Fibroblast of skin of abdomen (primary cell): ENCODE data around the gene LRRC8C. TPM values are rescaled to one million over a fixed set of nuclear protein-coding genes. Genes with fewer than 3 reads are reported as not detected.
"Not testable (repeated sequence)": the region's sequence is repeated elsewhere in the genome, so short reads cannot be mapped to it uniquely, and the experiment has no call there.

Experiments
- DNase-seq: peaks from one replicate; pipeline ENCODE4 v3.0.0-alpha.2; 2013
- polyA plus RNA-seq, 2 experiments: library from polyadenylated mRNA; unstranded; fragments of 120-200 nt; gene quantifications; one replicate each; pipeline ENCODE4 v1.2.1, GENCODE V29; 2013; ENCODE audit not compliant: insufficient read length in 2 of 2

Gene LRRC8C
- polyA plus RNA-seq (2013, experiment 1 of 2; ENCODE audit: insufficient read length), result 6.4 TPM
- polyA plus RNA-seq (2013, experiment 2 of 2; ENCODE audit: insufficient read length), result 6.1 TPM

GRCh38 chr1:89632657-89633247 lies at the start of gene LRRC8C:
Gene LRRC8C (plus strand): TSS chr1:89633120. CDS start chr1:89686474, 53,354 bp downstream.
- peak; percentile 81 for DNase-seq

DNA sequence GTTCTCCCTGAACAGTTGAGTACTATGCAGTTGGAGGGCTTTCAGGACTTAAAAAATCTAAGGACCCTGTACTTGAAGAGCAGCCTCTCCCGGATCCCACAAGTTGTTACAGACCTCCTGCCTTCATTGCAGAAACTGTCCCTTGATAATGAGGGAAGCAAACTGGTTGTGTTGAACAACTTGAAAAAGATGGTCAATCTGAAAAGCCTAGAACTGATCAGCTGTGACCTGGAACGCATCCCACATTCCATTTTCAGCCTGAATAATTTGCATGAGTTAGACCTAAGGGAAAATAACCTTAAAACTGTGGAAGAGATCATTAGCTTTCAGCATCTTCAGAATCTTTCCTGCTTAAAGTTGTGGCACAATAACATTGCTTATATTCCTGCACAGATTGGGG lies 48.7 kb upstream of the LRRC8C start:
- no peak for DNase-seq

DNA sequence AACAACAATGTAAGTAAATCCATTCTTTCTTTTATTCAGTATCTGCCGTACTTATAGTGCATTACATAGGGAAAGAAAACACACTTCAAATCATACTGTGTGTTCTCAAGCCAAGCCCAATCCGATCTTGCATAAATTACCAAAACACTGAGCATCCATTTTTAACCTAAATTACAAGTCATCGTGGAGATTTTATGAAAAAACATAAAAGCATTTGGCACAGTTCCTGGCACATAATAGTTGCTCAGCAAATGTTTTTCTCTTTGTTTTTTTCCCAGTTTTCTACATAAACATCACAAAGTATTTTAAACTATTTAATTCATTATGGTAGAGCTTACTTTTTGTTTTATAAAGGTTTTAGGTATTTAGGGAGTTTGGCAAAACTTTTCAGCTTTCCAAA lies 48.1 kb upstream of the LRRC8C start:
- no peak for DNase-seq

- DNase-seq, result no peak
These were observed 45.2 kb upstream of the LRRC8C start for GRCh38 chr1:89587729-89588161.

GRCh38 chr1:89588480-89588879 lies 44.4 kb upstream of the LRRC8C start:
- DNase-seq, result no peak

- DNase-seq, result peak; percentile 55
These were observed 43.4 kb upstream of the LRRC8C start for GRCh38 chr1:89589515-89589914.

DNA sequence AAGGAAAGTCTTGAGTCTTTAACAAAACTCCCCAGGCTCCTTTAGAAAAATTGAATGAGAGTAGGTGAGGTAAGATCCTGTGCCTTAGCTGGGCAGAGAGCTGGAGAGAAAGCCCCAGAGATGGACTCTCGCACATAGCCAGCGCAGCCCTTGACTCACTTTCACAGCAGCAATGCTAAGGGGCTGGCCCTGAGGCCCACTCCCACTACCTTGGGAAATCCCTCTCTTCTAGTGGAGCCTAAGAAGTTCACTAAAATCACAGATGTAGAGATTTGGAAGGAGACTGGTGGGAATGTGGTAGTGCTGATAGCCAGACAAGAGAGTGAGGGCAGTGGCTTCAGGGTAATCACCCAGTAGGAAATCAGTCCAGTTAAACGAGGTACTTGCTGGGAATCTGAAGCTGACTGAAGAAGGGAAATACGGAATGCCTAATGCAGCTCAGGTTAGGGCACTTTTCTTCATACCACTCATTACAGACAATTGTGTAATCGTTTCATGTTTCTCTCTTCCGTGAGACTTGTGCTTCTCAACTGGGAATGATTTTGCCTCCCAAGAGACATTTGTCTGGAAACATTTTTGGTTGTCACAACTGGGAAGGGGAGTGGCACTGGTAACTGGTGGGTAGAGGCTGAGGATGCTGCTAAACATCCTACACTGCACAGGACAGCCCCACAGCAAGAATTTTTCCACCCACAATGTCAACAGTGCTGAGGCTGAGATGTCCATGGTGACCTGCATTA lies 42.4 kb upstream of the LRRC8C start:
- DNase-seq, result no peak

DNA sequence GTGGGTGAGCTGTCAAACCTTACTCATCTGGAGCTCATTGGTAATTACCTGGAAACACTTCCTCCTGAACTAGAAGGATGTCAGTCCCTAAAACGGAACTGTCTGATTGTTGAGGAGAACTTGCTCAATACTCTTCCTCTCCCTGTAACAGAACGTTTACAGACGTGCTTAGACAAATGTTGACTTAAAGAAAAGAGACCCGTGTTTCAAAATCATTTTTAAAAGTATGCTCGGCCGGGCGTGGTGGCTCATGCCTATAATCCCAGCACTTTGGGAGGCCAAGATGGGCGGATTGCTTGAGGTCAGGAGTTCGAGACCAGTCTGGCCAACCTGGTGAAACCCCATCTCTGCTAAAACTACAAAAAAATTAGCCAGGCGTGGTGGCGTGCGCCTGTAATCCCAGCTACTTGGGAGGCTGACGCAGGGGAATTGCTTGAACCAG lies 40.0 kb upstream of the LRRC8C start:
- not testable (repeated sequence) for DNase-seq

DNA sequence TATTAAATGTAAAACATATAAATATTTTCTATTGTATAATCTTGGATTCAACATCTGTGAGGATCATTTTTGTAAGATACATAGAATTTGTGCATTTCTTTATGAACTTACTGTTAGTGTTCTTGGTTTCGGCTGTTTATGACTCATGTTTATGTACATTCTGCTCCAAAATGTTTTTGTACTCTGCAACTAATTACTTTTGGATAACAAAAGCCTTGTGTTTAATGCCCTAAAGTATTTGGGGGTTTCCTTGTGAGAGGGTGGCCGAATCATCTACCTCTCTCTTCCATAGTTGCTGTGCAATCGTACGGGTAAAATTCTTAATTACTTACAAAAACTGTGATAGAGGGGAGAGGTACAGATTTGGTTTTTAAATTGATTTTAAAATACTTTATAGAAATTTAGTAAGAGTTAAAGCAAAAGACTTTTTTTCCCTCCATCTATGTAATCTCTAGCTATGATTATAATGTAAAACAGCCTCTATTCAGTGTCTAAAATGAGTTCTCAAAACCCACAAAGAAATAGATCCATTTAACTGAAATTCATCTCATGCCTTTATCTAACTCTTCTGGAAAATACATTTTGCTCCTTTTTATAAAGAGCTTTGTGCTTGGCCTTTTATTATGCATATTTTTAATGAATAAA lies 38.7 kb upstream of the LRRC8C start:
- peak; percentile 32 for DNase-seq

GRCh38 chr1:89596698-89597097 lies 36.2 kb upstream of the LRRC8C start:
- DNase-seq, result no peak

DNA sequence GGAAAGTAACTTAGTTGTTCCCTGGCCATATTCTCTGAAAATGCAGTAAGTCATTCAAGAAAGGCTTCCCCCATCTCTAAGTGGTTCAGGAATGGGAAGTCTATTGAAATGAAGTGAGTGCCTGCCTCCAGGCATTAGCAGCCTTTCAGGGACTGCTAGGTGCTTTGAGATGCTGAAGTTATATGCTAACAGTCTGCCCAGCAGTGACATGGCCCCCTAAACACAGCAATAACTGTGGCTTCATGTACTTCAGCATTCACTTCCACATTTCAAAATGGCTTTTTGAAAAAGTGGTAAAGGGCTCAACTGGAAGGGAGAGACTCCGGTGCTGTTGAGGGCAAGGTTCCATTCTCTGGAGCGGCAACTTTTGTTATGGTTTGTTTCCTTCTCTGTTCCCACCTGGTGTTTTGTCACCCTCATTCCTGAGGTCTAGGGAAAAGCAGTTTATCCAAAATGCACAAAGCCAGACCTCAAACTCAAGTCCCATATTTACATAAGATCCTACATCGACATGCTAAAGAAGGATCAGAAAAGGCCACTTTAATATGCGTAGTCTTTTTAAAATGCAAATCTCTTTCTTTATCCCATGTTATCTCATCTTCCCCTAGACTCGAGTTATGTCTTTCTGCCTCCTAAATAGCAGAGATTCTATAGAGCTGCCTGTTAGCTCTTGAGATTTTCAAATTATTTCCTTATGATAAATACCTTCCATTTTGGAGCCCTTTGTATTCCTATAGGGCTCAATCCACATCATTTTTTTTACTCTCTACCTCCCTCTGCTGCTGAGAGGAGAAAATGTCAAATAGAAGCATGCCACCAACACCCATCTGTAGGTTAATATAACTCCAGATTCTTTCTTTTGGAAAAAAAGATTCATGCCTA lies 34.2 kb upstream of the LRRC8C start:
- DNase-seq, result peak; percentile 40

DNA sequence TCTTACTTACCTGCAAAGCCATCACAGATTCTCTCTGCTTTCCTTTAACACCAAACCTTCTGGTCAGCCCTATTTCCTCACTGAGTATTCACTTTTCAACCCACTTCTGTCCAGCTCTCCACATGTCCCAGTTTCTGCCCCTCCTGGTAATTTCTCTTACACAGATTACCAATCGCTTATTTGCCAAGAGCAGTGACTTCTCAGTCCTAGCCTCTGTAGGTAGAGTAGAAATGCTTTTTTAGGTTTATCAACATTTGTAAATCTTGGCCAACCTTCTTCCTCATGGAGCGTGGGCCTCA lies 33.6 kb upstream of the LRRC8C start:
- DNase-seq, result no peak

DNA sequence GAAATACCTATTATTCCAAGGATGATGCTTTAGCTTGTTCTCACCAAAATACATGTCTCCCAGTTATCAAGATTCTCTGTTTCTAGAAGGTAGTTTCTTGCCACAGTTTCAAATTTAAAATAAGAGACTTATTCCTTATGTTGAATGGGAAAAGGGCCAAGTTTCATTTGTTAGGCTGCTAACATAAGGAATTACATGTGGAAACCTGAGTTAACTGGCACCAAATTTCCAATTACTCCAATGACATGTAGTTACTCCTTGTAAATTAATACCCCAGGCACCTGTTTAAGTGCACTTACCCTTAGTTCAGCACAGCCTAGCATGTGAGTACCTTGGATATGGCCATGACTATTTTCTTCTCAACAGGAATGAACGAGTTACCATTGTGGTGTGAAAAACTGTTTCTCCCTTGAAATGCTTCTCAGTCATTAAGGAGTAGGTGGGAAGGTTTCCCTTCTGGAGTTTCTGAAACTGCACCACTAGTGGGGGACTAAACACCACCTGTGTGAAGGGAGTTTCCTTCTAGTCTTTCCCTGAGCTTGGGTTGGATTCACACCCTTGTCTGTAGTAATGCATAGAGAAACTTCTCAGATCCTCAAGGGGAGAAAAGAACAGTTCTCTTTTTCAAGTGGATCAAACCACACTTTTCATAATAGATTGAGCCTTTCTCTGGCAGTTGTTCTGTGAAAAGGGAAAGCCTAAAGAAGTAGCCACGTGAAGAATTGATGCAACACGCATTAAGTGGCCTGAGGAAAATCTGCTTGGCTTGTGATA lies 32.3 kb upstream of the LRRC8C start:
- DNase-seq, result no peak

DNA sequence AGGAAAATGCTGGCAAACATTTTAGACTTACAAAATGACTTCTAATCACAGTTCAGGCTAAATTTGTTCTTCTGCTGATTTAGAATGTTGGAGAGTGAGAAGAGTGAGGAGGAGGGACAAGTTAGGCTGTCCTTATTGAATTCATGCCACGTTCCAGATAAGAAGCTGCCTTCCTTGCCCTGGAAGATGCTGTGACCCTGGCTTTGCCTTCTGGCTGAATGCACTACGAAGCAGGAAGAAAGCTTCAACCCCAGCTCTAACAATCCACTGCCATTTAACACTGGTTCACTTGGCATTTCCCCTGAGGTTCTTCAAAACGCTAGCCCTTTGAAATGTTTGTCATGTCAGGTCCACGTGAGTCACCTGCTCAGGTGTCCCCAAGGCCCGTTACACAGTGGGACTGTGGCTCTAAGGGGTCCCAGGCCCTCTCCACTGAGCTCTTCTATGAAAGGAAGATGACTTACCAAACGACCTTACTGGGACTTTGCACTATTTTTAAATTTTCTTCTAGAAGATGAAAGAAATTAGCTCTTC lies 30.0 kb upstream of the LRRC8C start:
- no peak for DNase-seq

- DNase-seq, result peak; percentile 45
These were observed 29.1 kb upstream of the LRRC8C start for GRCh38 chr1:89603651-89604413.

GRCh38 chr1:89604414-89604735 lies 28.5 kb upstream of the LRRC8C start:
- DNase-seq, result no peak

DNA sequence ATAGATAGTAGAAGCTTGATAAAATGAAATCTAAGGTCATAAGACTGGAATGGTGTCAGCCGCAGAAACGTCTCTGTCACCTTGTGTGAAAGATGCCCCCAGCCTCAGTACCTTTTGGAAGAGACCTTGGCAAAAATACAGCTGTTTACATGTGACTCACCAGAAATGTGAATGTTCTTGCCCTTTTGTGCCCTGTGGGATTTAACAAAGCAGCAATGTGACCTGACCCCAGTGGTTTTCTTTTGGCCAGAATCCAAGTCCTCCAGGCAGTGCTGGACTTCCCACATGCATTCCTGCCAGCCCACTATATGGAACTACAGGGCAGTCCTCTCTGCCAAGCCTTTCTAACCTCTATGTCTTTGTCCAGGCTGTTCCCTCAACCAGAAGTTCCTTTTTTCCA lies 27.2 kb upstream of the LRRC8C start:
- peak; percentile 22 for DNase-seq

GRCh38 chr1:89606227-89606980 lies 26.5 kb upstream of the LRRC8C start:
- no peak for DNase-seq

DNA sequence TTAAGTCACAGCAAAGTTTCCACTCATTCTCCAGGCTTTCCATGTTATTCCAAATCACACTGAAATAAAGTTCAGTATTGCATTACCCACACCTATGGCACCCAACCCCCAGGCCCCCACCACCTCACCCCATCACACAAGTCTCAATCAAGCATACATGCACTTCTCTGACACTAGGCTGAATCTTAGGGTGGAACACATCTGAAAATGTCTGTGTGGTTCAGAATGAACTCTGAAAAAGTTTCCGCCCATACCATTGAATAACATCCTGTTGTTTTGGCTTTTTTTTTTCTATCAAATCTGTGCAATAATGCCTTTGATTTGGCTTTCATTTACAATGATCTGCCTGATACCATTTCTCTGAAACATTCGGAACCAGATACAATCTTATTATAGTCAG lies 25.8 kb upstream of the LRRC8C start:
- no peak for DNase-seq

- no peak for DNase-seq
These were observed 25.2 kb upstream of the LRRC8C start for GRCh38 chr1:89607586-89608318.
